ENCODE results near the gene SLIT1. TPM values are rescaled to one million over a fixed set of nuclear protein-coding genes. Genes with fewer than 3 reads are reported as not detected.

Gene SLIT1
- total RNA-seq, 1 donor from 2014 or later = 0.23 TPM

GRCh38 chr10:97168645-97169044 lies 17.1 kb downstream of the SLIT1 start:
- H3K36me3 Mint-ChIP-seq (ENCODE audit: low read depth, unreplicated experiment) = no peaks in the 10 kb centered on the region
- Histone ChIP-seq H2AFZ (ENCODE audit: low read depth, low read length) (no peak overlapping the region), H3K27ac (ENCODE audit: low read depth, low read length) (no peak overlapping the region), H3K36me3 (ENCODE audit: insufficient read depth, low read length) (no peaks in the 10 kb centered on the region), H3K4me2 (ENCODE audit: low read length) (no peak overlapping the region), H4K20me1 (ENCODE audit: insufficient read depth, low read length) (no peaks in the 10 kb centered on the region), H3K9ac (ENCODE audit: low read length) (no peak overlapping the region), H3K4me1 (ENCODE audit: insufficient read depth, low read length) (no peaks in the 10 kb centered on the region), H3K9me3 (ENCODE audit: insufficient read depth, low read depth, low read length) (no peaks in the 10 kb centered on the region), H3K27me3 (ENCODE audit: insufficient read depth, low read length) (peaks cover 17% of the 10 kb centered on the region), H3K79me2 (ENCODE audit: insufficient read depth, low read length) (no peaks in the 10 kb centered on the region), H3K4me3 (ENCODE audit: insufficient read depth, low read depth, low read length) (no peak overlapping the region)
- H3K27ac Mint-ChIP-seq (ENCODE audit: unreplicated experiment) = no peak overlapping the region
- no peak overlapping the region for H3K4me3 Mint-ChIP-seq (ENCODE audit: unreplicated experiment)
- DNase-seq (ENCODE audit: low read depth) (no peak), FAIRE-seq (no peak)
- TF ChIP-seq EZH2 (IDR thresholded peaks at IDR 0.05; ENCODE audit: insufficient read depth, low read length) (no peak), CTCF (IDR thresholded peaks at IDR 0.05; ENCODE audit: insufficient read depth, low read depth, low read length) (no peak)
- peaks cover 5% of the 10 kb centered on the region for H3K9me3 Mint-ChIP-seq (ENCODE audit: unreplicated experiment)
- H3K27me3 Mint-ChIP-seq (ENCODE audit: low read depth, unreplicated experiment) = peaks cover 53% of the 10 kb centered on the region
- no peaks in the 10 kb centered on the region for H3K4me1 Mint-ChIP-seq (ENCODE audit: low read depth, unreplicated experiment)

GRCh38 chr10:97165499-97165898 lies 20.3 kb downstream of the SLIT1 start:
- H3K79me2 ChIP-seq (ENCODE audit: insufficient read depth, low read length) = no peaks in the 10 kb centered on the region
- H3K9ac ChIP-seq (ENCODE audit: low read length) = no peak overlapping the region
- Mint-ChIP-seq H3K9me3 (ENCODE audit: unreplicated experiment) (peaks cover 5% of the 10 kb centered on the region), H3K27ac (ENCODE audit: unreplicated experiment) (no peak overlapping the region), H3K4me3 (ENCODE audit: unreplicated experiment) (no peak overlapping the region), H3K36me3 (ENCODE audit: low read depth, unreplicated experiment) (no peaks in the 10 kb centered on the region), H3K4me1 (ENCODE audit: low read depth, unreplicated experiment) (no peaks in the 10 kb centered on the region), H3K27me3 (ENCODE audit: low read depth, unreplicated experiment) (peaks cover 43% of the 10 kb centered on the region)
- H3K4me3 ChIP-seq (ENCODE audit: insufficient read depth, low read depth, low read length) = no peak overlapping the region
- H3K4me1 ChIP-seq (ENCODE audit: insufficient read depth, low read length) = no peaks in the 10 kb centered on the region
- H3K27me3 ChIP-seq (ENCODE audit: insufficient read depth, low read length) = peaks cover 13% of the 10 kb centered on the region
- H3K9me3 ChIP-seq (ENCODE audit: insufficient read depth, low read depth, low read length) = no peaks in the 10 kb centered on the region
- no peak for FAIRE-seq
- H2AFZ ChIP-seq (ENCODE audit: low read depth, low read length) = no peak overlapping the region
- TF ChIP-seq EZH2 (IDR thresholded peaks at IDR 0.05; ENCODE audit: insufficient read depth, low read length) = no peak
- H3K36me3 ChIP-seq (ENCODE audit: insufficient read depth, low read length) = no peaks in the 10 kb centered on the region
- H4K20me1 ChIP-seq (ENCODE audit: insufficient read depth, low read length) = no peaks in the 10 kb centered on the region
- no peak overlapping the region for H3K27ac ChIP-seq (ENCODE audit: low read depth, low read length)
- no peak for DNase-seq (ENCODE audit: low read depth)
- no peak overlapping the region for H3K4me2 ChIP-seq (ENCODE audit: low read length)

GRCh38 chr10:97163781-97164501 lies 21.8 kb downstream of the SLIT1 start:
- no peaks in the 10 kb centered on the region for H3K4me1 Mint-ChIP-seq (ENCODE audit: low read depth, unreplicated experiment)
- TF ChIP-seq EZH2 (IDR thresholded peaks at IDR 0.05; ENCODE audit: insufficient read depth, low read length) (no peak), CTCF (IDR thresholded peaks at IDR 0.05; ENCODE audit: insufficient read depth, low read depth, low read length) (no peak)
- FAIRE-seq (no peak), DNase-seq (ENCODE audit: low read depth) (no peak)
- H3K9me3 Mint-ChIP-seq (ENCODE audit: unreplicated experiment) = peaks cover 5% of the 10 kb centered on the region
- peaks cover 39% of the 10 kb centered on the region for H3K27me3 Mint-ChIP-seq (ENCODE audit: low read depth, unreplicated experiment)
- no peaks in the 10 kb centered on the region for H3K36me3 Mint-ChIP-seq (ENCODE audit: low read depth, unreplicated experiment)
- Histone ChIP-seq H4K20me1 (ENCODE audit: insufficient read depth, low read length) (no peaks in the 10 kb centered on the region), H3K4me3 (ENCODE audit: insufficient read depth, low read depth, low read length) (no peak overlapping the region), H3K4me1 (ENCODE audit: insufficient read depth, low read length) (no peaks in the 10 kb centered on the region), H3K4me2 (ENCODE audit: low read length) (no peak overlapping the region), H3K79me2 (ENCODE audit: insufficient read depth, low read length) (no peaks in the 10 kb centered on the region), H2AFZ (ENCODE audit: low read depth, low read length) (no peak overlapping the region), H3K9me3 (ENCODE audit: insufficient read depth, low read depth, low read length) (no peaks in the 10 kb centered on the region), H3K27ac (ENCODE audit: low read depth, low read length) (no peak overlapping the region), H3K36me3 (ENCODE audit: insufficient read depth, low read length) (no peaks in the 10 kb centered on the region), H3K27me3 (ENCODE audit: insufficient read depth, low read length) (peaks cover 6% of the 10 kb centered on the region), H3K9ac (ENCODE audit: low read length) (no peak overlapping the region)
- no peak overlapping the region for H3K27ac Mint-ChIP-seq (ENCODE audit: unreplicated experiment)
- no peak overlapping the region for H3K4me3 Mint-ChIP-seq (ENCODE audit: unreplicated experiment)
